Uterus (tissue), 4 donors: ENCODE results near the gene CDC42EP5. TPM values are rescaled to one million over a fixed set of nuclear protein-coding genes. Genes with fewer than 3 reads are reported as not detected.

Experiments
- DNase-seq, 2 donors: peaks; one replicate each; pipeline ENCODE4 v3.0.0-alpha.2; 2019 to 2020
- H3K27ac ChIP-seq, 2 donors: fragments of 200-600 bp; sonication (generic); 1 replicate in 1 of 2; 2 replicates in 1 of 2; pipeline ENCODE4 v1.5.1; 2016 to 2018
- H3K27me3 ChIP-seq, 2 donors: fragments of 200-600 bp; sonication (generic); one replicate each; pipeline ENCODE4 v1.5.1; 2018 to 2019; ENCODE audit warnings: control low read depth in 1 of 2
- H3K36me3 ChIP-seq, 2 donors: fragments of 200-600 bp; sonication (generic); one replicate each; pipeline ENCODE4 v1.5.1; 2019; ENCODE audit warnings: control low read depth in 1 of 2
- H3K4me1 ChIP-seq, 2 donors: fragments of 200-600 bp; sonication (generic); one replicate each; pipeline ENCODE4 v1.5.1; 2018 to 2019; ENCODE audit warnings: control low read depth in 1 of 2
- H3K4me3 ChIP-seq, 2 donors: fragments of 200-600 bp; sonication (generic); 1 replicate in 1 of 2; 2 replicates in 1 of 2; pipeline ENCODE4 v1.5.1; 2018 to 2019; ENCODE audit warnings: mild to moderate bottlenecking in 1 of 2
- H3K9me3 ChIP-seq, 2 donors: fragments of 200-600 bp; sonication (generic); one replicate each; pipeline ENCODE4 v1.5.1; 2019; ENCODE audit warnings: control low read depth in 1 of 2
- POLR2A ChIP-seq, 2 donors: fragments of 450-650 bp; IDR thresholded peaks; one replicate each; pipeline ENCODE4 v1.6.1; 2016; ENCODE audit warnings: antibody characterized with exemption in 2 of 2, mild to moderate bottlenecking in 1 of 2, moderate library complexity in 1 of 2
- intact Hi-C: fragments of 100-400 bp; cut with DNase I; formaldehyde crosslinking; loops from one replicate; pipeline ENCODE4 v1.15.1; 2023; ENCODE audit warnings: low total_unique reads
- total RNA-seq, 4 donors: library from RNA; depleted of rRNA in 3 of 4; stranded (reverse); fragments of >200 nt in 3 of 4; gene quantifications; one replicate each; pipeline versions ENCODE4 v1.1.0 to v1.2.4, GENCODE V29; 2014 to 2023
- TF ChIP-seq, protein P1 (sequence below), 4 experiments: fragments of 200-600 bp in 2 of 4; fragments of 450-650 bp in 2 of 4; sonication (generic) in 2 of 4; IDR thresholded peaks; one replicate each; pipeline ENCODE4 v1.5.1; 2016 to 2019; ENCODE audit warnings: antibody characterized with exemption in 4 of 4, mild to moderate bottlenecking in 2 of 4, moderate library complexity in 1 of 4
- donor health status: DM: yes; HTN: yes; CAD: no.

CDC42EP5 gene
- total RNA-seq, 4 donors from 2014 or later, result 1.8 to 39.8 (median 16.1) TPM

- Histone ChIP-seq H3K4me1 (no peaks in the 10 kb centered on the region), H3K27me3 (peaks cover 0 to 1% of the 10 kb centered on the region in 2 donors), H3K9me3 (no peaks in the 10 kb centered on the region), H3K27ac (no peak overlapping the region), H3K4me3 (no peak overlapping the region), H3K36me3 (no peaks in the 10 kb centered on the region)
- intact Hi-C loops, result no loop called here
- TF ChIP-seq POLR2A (IDR thresholded peaks at IDR 0.05), result no peak
- TF ChIP-seq, protein P1, sequence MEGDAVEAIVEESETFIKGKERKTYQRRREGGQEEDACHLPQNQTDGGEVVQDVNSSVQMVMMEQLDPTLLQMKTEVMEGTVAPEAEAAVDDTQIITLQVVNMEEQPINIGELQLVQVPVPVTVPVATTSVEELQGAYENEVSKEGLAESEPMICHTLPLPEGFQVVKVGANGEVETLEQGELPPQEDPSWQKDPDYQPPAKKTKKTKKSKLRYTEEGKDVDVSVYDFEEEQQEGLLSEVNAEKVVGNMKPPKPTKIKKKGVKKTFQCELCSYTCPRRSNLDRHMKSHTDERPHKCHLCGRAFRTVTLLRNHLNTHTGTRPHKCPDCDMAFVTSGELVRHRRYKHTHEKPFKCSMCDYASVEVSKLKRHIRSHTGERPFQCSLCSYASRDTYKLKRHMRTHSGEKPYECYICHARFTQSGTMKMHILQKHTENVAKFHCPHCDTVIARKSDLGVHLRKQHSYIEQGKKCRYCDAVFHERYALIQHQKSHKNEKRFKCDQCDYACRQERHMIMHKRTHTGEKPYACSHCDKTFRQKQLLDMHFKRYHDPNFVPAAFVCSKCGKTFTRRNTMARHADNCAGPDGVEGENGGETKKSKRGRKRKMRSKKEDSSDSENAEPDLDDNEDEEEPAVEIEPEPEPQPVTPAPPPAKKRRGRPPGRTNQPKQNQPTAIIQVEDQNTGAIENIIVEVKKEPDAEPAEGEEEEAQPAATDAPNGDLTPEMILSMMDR (IDR thresholded peaks at IDR 0.05), result no peak
- no peak for DNase-seq
These were observed 7.5 kb downstream of the CDC42EP5 start for GRCh38 chr19:54465426-54466109.

DNA sequence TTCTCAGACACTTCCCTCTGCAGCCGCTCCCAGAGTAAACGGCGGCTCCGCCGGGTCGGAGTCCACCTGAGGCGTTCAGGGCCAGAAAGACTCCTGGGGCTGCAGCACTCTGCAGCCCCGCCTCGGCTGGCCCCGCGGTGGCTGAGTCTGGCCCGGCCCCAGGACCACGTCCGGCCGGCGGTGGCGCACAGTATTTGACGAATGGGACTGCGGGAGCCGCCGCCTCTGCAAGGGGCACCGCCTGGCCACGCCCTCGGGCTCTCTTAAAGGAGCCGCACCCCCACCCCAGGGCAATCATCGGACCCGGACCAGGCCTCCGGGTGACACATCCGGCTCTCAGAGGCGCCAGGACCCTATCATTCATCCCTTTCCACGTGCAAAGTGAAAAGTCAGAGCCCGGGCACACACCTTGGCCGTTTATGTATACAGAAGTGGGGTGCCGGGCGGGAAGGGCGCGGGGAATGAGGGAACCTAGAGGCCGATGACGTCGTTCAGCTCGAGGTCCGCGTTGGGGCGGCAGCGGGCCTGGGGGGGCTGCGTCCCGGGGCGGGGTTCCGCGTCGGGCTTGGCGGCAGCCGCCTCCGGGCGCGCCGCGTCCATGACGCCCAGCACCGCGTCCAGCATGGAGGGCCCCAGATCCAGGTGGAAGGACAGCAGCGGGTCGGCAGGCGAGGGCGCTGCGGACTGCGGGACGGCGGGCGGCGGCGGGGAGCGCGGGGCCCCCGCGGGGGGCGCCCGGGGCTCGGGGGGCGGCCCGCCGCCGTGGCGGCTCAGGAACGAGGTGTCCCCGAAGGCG is 8.3 kb downstream of the CDC42EP5 start:
- Histone ChIP-seq H3K36me3 (no peaks in the 10 kb centered on the region), H3K9me3 (no peaks in the 10 kb centered on the region), H3K27me3 (no peaks in the 10 kb centered on the region), H3K4me3 (peak overlapping the region; percentile 37 to 58), H3K27ac (peak overlapping the region; percentile 85 to 86), H3K4me1 (no peaks in the 10 kb centered on the region)
- TF ChIP-seq, protein P1 (IDR thresholded peaks at IDR 0.05), result peak in 1 of 4 experiments; percentile 21
- TF ChIP-seq POLR2A (IDR thresholded peaks at IDR 0.05), result peak; percentile 29 to 38
- intact Hi-C loops, result no loop called here
- DNase-seq, result peak; percentile 75 to 77

DNA sequence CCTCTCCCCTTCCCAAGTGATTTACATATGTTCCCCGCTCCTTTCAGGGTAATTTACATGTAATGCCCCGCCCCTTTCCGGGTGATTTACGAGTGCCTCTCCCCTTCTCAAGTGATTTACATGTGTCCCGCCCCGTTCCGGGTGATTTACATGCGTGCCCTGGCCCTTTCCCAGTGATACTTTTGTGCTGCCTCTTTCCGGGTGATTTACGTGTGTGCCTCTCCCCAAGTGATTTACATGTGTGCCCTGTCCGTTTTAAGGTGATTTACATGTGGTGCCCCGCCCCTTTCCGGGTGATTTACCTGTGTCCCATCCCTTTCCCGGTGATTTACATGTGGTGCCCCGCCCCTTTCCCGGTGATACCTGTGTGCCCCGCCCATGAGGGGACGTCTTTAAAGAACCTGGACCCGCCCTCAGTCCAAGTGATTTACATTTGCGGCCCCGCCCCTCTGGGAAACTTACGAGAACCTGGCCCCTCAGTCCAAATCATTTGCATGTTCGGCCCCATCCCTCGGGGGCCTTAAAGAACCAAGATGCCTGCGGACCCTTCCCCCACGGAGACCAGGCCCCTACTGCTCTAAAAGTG is 9.0 kb downstream of the CDC42EP5 start:
- no peaks in the 10 kb centered on the region for H3K36me3 ChIP-seq
- intact Hi-C loops, result no loop called here
- no peak for TF ChIP-seq POLR2A (IDR thresholded peaks at IDR 0.05)
- TF ChIP-seq, protein P1 (IDR thresholded peaks at IDR 0.05), result no peak
- peak overlapping the region; percentile 37 to 58 for H3K4me3 ChIP-seq
- DNase-seq, result peak; percentile 66 to 81
- H3K4me1 ChIP-seq, result no peaks in the 10 kb centered on the region
- H3K9me3 ChIP-seq, result no peaks in the 10 kb centered on the region
- H3K27ac ChIP-seq, result peak overlapping the region; percentile 85 to 86
- no peaks in the 10 kb centered on the region for H3K27me3 ChIP-seq

- TF ChIP-seq, protein P1 (IDR thresholded peaks at IDR 0.05), result no peak
- peak; percentile 76 to 81 for TF ChIP-seq POLR2A (IDR thresholded peaks at IDR 0.05)
- intact Hi-C loops, result no loop called here
- Histone ChIP-seq H3K4me3 (peak within 1 kb of the TSS; percentile 37 to 58), H3K27ac (peak within 1 kb of the TSS; percentile 85 to 86), H3K4me1 (no peaks in the 10 kb centered on the region), H3K9me3 (no peaks in the 10 kb centered on the region), H3K36me3 (no peaks in the 10 kb centered on the region), H3K27me3 (no peaks in the 10 kb centered on the region)
- DNase-seq, result peak; percentile 93 to 97
These were observed 9.5 kb downstream of the CDC42EP5 start, which contains the start of gene LENG9 for GRCh38 chr19:54463531-54464043. Gene LENG9 (minus strand): TSS chr19:54463778. CDS start chr19:54463526, 252 bp downstream.
